K562 (cell line): ENCODE data around the gene EEF2. TPM values are rescaled to one million over a fixed set of nuclear protein-coding genes. Genes with fewer than 3 reads are reported as not detected.

ENCODE experiments used
- CHD1 ChIP-seq: fragments of 200-600 bp; sonication (generic); IDR thresholded peaks from one replicate; pipeline ENCODE4 v1.6.1; 2012; ENCODE audit warnings: mild to moderate bottlenecking, moderate library complexity, low read length, inconsistent platforms
- IRF2 ChIP-seq: sonication (generic); formaldehyde crosslinking; IDR thresholded peaks from 2 replicates; pipeline ENCODE4 v1.8.1; 2022; ENCODE audit warnings: mild to moderate bottlenecking, missing genetic modification reagents
- MAFG ChIP-seq: fragments of 450-650 bp; conservative IDR thresholded peaks from 2 replicates; pipeline ENCODE4 v1.6.1; 2016; ENCODE audit warnings: missing genetic modification characterization, missing compliant biosample characterization
- NCOA6 ChIP-seq: fragments of 450-650 bp; IDR thresholded peaks from 2 replicates; pipeline ENCODE4 v1.6.1; 2017; ENCODE audit warnings: mild to moderate bottlenecking
- NEUROD1 ChIP-seq: fragments of 150-350 bp; IDR thresholded peaks from 2 replicates; pipeline ENCODE4 v1.6.1; 2014; ENCODE audit warnings: borderline replicate concordance, low read length, low read depth; ENCODE audit not compliant: partially characterized antibody
- NUFIP1 ChIP-seq: fragments of 450-650 bp; IDR thresholded peaks from 2 replicates; pipeline ENCODE4 v1.6.1; 2018; ENCODE audit not compliant: partially characterized antibody
- PCBP1 ChIP-seq: fragments of 200-400 bp; formaldehyde crosslinking; IDR thresholded peaks from 2 replicates; pipeline ENCODE4 v1.6.1; 2018; ENCODE audit warnings: mild to moderate bottlenecking, low read depth, low read length; ENCODE audit not compliant: poor library complexity, severe bottlenecking
- REST ChIP-seq, 2 experiments: fragments of 450-650 bp; formaldehyde crosslinking in 1 of 2; IDR thresholded peaks; 2 replicates each; pipeline versions ENCODE4 v1.4.0 to v1.6.1; 2014 to 2020; ENCODE audit warnings: mild to moderate bottlenecking in 2 of 2, borderline replicate concordance in 1 of 2, low read depth in 1 of 2
- SMARCB1 ChIP-seq: IDR thresholded peaks from 2 replicates; pipeline ENCODE4 v1.6.1; 2011; ENCODE audit warnings: improper control_type of control experiment, low read depth; ENCODE audit not compliant: insufficient read length
- TBL1XR1 ChIP-seq, 2 experiments: IDR thresholded peaks; 2 replicates each; pipeline ENCODE4 v1.6.1; 2012; ENCODE audit warnings: improper control_type of control experiment in 2 of 2, low read length in 2 of 2, mild to moderate bottlenecking in 1 of 2
- THAP7 ChIP-seq: fragments of 250-450 bp; sonication (Bioruptor Pico); IDR thresholded peaks from 2 replicates; pipeline ENCODE4 v1.5.0; 2021
- ZNF41 ChIP-seq: fragments of 250-450 bp; sonication (Bioruptor Pico); conservative IDR thresholded peaks from 2 replicates; pipeline ENCODE4 v1.4.0; 2020; ENCODE audit warnings: mild to moderate bottlenecking
- ZNF561 ChIP-seq: fragments of 450-650 bp; formaldehyde crosslinking; conservative IDR thresholded peaks from 2 replicates; pipeline ENCODE4 v1.4.0; 2020; ENCODE audit warnings: mild to moderate bottlenecking, moderate library complexity
- ZNF75A ChIP-seq: fragments of 450-650 bp; formaldehyde crosslinking; IDR thresholded peaks from 2 replicates; pipeline ENCODE4 v1.4.0; 2020; ENCODE audit warnings: mild to moderate bottlenecking
- ZNF77 ChIP-seq: fragments of 250-450 bp; sonication (Bioruptor Pico); IDR thresholded peaks from 2 replicates; pipeline ENCODE4 v1.5.0; 2020
- ZNF785 ChIP-seq: fragments of 250-450 bp; sonication (Bioruptor Pico); IDR thresholded peaks from 2 replicates; pipeline ENCODE4 v1.4.0; 2020; ENCODE audit warnings: mild to moderate bottlenecking
- polyA plus RNA-seq, 8 experiments: library from polyadenylated mRNA; depleted of rRNA in 4 of 8; stranded (reverse) in 5 of 8; unstranded in 3 of 8; fragments of >200 nt; fragmentation: Nextera tagmentation in 2 of 8; fragmentation: Illumina TruSeq in 1 of 8; extraction: Ambion mirVana in 2 of 8; extraction: Trizol in 1 of 8; gene quantifications; 2 replicates each; pipeline versions ENCODE4 v1.2.1 to v1.2.3, GENCODE V29; 2011 to 2014; ENCODE audit warnings: inconsistent platforms in 1 of 8, missing spikeins in 1 of 8
- total RNA-seq, 7 experiments: library from RNA; depleted of rRNA in 6 of 7; stranded (reverse); fragments of >200 nt in 6 of 7; fragmentation: Illumina TruSeq in 2 of 7; extraction: Trizol in 2 of 7; gene quantifications; 2 replicates each; pipeline versions ENCODE4 v1.2.1 to v1.2.3, GENCODE V29; 2011 to 2021; ENCODE audit warnings: low replicate concordance in 1 of 7
- TF ChIP-seq, protein P1 (sequence below), 2 experiments: fragments of 450-650 bp; conservative IDR thresholded peaks; 2 replicates each; pipeline ENCODE4 v1.6.1; 2017; ENCODE audit warnings: mild to moderate bottlenecking in 2 of 2, moderate library complexity in 2 of 2

The EEF2 gene
- total and polyA plus RNA-seq, 9 of the 15 experiments (the other 6 are each of a cell fraction or from before 2014, with no cell fraction given), result 372 to 3,003 (median 1,453) TPM

GRCh38 chr19:3984908-3985642, at the start of gene EEF2 (continued):
- TF ChIP-seq REST (IDR thresholded peaks at IDR 0.05; ENCODE audit: borderline replicate concordance), result peak; percentile 80
- TF ChIP-seq REST (CRISPR knock-in tag; IDR thresholded peaks at IDR 0.05; ENCODE audit: low read depth), result peak; percentile 65; the same call in 1 of the 2 replicates
- TF ChIP-seq ZNF785, result no peak
- peak; percentile 97 for TF ChIP-seq PCBP1
- peak; percentile 91 for TF ChIP-seq CHD1
- no peak; the same call in 1 of the 2 replicates for TF ChIP-seq THAP7 (CRISPR knock-in tag)
- peak; percentile 76 for TF ChIP-seq NEUROD1
- no peak for TF ChIP-seq SMARCB1
- 0 out of 2 replicates have a peak, but pooled peaks have one; percentile 4 for TF ChIP-seq MAFG
- no peak for TF ChIP-seq ZNF561 (CRISPR knock-in tag)
- TF ChIP-seq, protein P1, sequence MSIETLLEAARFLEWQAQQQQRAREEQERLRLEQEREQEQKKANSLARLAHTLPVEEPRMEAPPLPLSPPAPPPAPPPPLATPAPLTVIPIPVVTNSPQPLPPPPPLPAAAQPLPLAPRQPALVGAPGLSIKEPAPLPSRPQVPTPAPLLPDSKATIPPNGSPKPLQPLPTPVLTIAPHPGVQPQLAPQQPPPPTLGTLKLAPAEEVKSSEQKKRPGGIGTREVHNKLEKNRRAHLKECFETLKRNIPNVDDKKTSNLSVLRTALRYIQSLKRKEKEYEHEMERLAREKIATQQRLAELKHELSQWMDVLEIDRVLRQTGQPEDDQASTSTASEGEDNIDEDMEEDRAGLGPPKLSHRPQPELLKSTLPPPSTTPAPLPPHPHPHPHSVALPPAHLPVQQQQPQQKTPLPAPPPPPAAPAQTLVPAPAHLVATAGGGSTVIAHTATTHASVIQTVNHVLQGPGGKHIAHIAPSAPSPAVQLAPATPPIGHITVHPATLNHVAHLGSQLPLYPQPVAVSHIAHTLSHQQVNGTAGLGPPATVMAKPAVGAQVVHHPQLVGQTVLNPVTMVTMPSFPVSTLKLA (conservative IDR thresholded peaks at IDR 0.05), result peak; percentile 65 to 82
- no peak for TF ChIP-seq ZNF75A (CRISPR knock-in tag)
- no peak for TF ChIP-seq ZNF41 (CRISPR knock-in tag)
- TF ChIP-seq IRF2, result no peak; the same call in 1 of the 2 replicates
- TF ChIP-seq NCOA6, result no peak
- TF ChIP-seq ZNF77 (CRISPR knock-in tag), result no peak
- TF ChIP-seq NUFIP1, result no peak
- TF ChIP-seq TBL1XR1 (IDR thresholded peaks at IDR 0.05; ENCODE audit: low read length in 2 of 2), result peak in 1 of 2 experiments; percentile 34; a peak in 1 of 4 replicates
